Mesothelial cell of epicardium (in vitro differentiated cells): ENCODE results near the gene PKNOX2. TPM values are rescaled to one million over a fixed set of nuclear protein-coding genes. Genes with fewer than 3 reads are reported as not detected.

Experiments used
- DNase-seq, 2 experiments: peaks; one replicate each; pipeline ENCODE4 v3.0.0; 2021; ENCODE audit warnings: low spot score in 2 of 2; ENCODE audit not compliant: unreplicated experiment in 2 of 2
- H3K27ac Mint-ChIP-seq: 2 replicates; pipeline ENCODE4 v1.8.0; 2021; ENCODE audit warnings: mixed read lengths
- H3K27me3 Mint-ChIP-seq: 2 replicates; pipeline ENCODE4 v1.8.0; 2021; ENCODE audit warnings: low read depth, mixed read lengths
- H3K36me3 Mint-ChIP-seq: 2 replicates; pipeline ENCODE4 v1.8.0; 2021; ENCODE audit warnings: mixed read lengths
- H3K4me1 Mint-ChIP-seq: 2 replicates; pipeline ENCODE4 v1.8.0; 2021; ENCODE audit warnings: mixed read lengths
- H3K4me3 Mint-ChIP-seq: 2 replicates; pipeline ENCODE4 v1.8.0; 2021; ENCODE audit warnings: mild to moderate bottlenecking, moderate library complexity, mixed read lengths
- H3K9me3 Mint-ChIP-seq: 2 replicates; pipeline ENCODE4 v1.8.0; 2021; ENCODE audit warnings: mixed read lengths
- total RNA-seq: library from RNA; stranded (reverse); gene quantifications from 3 replicates; pipeline ENCODE4 v1.2.1, GENCODE V29; 2021
- TF ChIP-seq, protein P1 (sequence below): fragments of 200-600 bp; sonication (generic); IDR thresholded peaks from one replicate; pipeline ENCODE4 v1.5.0; 2021; ENCODE audit warnings: antibody characterized with exemption; ENCODE audit not compliant: unreplicated experiment

Gene PKNOX2
- total RNA-seq, 1 donor from 2014 or later: 22.2 TPM

DNA sequence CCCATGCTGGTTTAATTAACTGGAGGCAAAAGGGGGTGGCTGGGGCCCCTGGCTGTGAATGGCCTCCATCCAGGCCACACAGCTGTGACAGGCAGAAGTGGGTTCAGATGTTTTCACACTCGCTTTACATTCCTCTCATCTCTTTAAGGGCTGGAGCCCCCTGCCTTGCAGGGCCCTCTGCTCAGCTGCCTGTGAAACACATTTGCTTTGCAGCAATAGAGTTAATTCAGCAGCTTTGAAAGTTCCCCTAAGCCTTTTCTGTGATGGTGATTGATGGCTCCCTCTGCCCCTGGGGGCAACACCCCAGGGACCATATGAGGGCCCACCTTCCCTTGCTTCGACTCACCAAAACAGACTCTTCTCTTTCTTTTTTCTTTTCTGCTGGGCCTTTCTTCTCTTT lies 192.2 kb downstream of the PKNOX2 start:
- Mint-ChIP-seq H3K9me3 (no peaks in the 10 kb centered on the region), H3K4me1 (peaks cover 10% of the 10 kb centered on the region), H3K36me3 (peaks cover 6% of the 10 kb centered on the region), H3K4me3 (no peak overlapping the region), H3K27me3 (no peaks in the 10 kb centered on the region), H3K27ac (no peak overlapping the region)
- no peak for DNase-seq
- TF ChIP-seq, protein P1, sequence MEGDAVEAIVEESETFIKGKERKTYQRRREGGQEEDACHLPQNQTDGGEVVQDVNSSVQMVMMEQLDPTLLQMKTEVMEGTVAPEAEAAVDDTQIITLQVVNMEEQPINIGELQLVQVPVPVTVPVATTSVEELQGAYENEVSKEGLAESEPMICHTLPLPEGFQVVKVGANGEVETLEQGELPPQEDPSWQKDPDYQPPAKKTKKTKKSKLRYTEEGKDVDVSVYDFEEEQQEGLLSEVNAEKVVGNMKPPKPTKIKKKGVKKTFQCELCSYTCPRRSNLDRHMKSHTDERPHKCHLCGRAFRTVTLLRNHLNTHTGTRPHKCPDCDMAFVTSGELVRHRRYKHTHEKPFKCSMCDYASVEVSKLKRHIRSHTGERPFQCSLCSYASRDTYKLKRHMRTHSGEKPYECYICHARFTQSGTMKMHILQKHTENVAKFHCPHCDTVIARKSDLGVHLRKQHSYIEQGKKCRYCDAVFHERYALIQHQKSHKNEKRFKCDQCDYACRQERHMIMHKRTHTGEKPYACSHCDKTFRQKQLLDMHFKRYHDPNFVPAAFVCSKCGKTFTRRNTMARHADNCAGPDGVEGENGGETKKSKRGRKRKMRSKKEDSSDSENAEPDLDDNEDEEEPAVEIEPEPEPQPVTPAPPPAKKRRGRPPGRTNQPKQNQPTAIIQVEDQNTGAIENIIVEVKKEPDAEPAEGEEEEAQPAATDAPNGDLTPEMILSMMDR: no peak

DNA sequence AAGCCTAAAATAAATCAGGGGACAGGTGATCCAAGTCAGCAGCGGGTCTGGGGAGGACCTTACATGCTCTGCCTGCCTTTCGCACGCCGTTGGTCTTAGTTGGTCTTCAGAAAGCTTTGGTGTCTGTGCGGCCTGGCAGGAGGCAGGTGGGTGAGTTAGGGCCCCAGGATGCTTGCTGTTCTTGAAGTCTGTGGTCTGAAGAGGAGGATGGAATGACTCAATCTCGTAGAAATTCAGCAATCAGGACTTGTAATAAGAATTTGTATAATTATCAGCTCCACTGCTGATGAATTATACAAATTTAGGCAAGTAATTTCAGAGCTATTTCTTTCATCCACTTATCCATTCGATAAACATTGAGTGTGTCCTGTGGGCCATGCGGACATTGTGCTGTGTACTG lies 193.0 kb downstream of the PKNOX2 start:
- peaks cover 7% of the 10 kb centered on the region for H3K36me3 Mint-ChIP-seq
- H3K27me3 Mint-ChIP-seq: no peaks in the 10 kb centered on the region
- TF ChIP-seq, protein P1: no peak
- H3K4me1 Mint-ChIP-seq: peaks cover 7% of the 10 kb centered on the region
- H3K4me3 Mint-ChIP-seq: no peak overlapping the region
- H3K9me3 Mint-ChIP-seq: no peaks in the 10 kb centered on the region
- DNase-seq: no peak
- no peak overlapping the region for H3K27ac Mint-ChIP-seq

DNA sequence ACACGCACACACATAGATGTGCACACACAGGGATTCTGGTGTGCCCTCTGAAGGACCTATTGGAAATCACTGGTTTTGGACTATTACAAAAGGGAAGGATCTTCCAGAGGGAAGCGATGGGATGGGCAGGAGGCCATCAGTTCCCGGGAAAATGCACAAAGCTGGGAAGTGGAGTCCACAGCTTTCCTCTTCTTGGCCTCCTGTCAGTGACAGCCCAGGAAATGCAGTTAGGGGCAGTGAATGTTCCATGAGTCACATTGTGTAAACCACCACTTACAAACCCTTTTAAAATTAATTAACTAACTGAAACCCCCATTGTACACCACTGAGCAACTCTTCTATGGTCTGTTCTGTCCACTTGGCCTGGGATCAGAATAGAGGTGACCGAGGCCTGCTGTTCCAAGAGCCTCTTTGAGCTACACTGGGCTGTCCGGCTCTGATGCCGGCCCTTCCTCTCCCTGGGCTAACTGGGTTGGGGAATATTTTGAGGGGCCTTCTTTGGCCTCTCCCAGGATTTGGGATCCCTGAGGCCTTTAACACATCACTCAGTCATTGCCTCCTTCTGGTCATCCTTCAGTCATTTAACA lies 193.8 kb downstream of the PKNOX2 start:
- peaks cover 7% of the 10 kb centered on the region for H3K4me1 Mint-ChIP-seq
- DNase-seq: no peak
- H3K4me3 Mint-ChIP-seq: no peak overlapping the region
- no peaks in the 10 kb centered on the region for H3K9me3 Mint-ChIP-seq
- no peak overlapping the region for H3K27ac Mint-ChIP-seq
- TF ChIP-seq, protein P1: no peak
- H3K27me3 Mint-ChIP-seq: no peaks in the 10 kb centered on the region
- H3K36me3 Mint-ChIP-seq: peaks cover 7% of the 10 kb centered on the region

DNA sequence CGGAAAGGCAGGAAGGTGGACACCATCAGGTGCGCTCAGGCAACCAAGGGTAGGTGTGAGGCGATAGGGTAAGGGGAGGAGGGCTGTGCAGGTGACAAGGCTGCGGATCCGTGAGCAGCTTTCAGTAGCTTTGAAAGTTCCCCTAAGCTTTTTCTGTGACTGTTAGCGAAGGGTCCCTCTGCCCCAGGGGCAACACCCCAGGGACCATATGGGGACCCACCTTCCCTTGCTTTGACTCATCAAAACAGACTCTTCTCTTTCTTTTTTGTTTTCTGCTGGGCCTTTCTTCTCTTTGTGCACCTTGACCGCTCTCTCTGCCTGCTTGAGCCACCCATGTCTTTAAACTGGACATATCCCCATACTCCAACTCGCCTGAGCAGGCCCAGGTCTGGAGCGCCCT lies 194.6 kb downstream of the PKNOX2 start:
- no peak overlapping the region for H3K27ac Mint-ChIP-seq
- DNase-seq: no peak
- no peak overlapping the region for H3K4me3 Mint-ChIP-seq
- H3K9me3 Mint-ChIP-seq: no peaks in the 10 kb centered on the region
- no peaks in the 10 kb centered on the region for H3K27me3 Mint-ChIP-seq
- peaks cover 8% of the 10 kb centered on the region for H3K4me1 Mint-ChIP-seq
- peaks cover 7% of the 10 kb centered on the region for H3K36me3 Mint-ChIP-seq
- TF ChIP-seq, protein P1: no peak

DNA sequence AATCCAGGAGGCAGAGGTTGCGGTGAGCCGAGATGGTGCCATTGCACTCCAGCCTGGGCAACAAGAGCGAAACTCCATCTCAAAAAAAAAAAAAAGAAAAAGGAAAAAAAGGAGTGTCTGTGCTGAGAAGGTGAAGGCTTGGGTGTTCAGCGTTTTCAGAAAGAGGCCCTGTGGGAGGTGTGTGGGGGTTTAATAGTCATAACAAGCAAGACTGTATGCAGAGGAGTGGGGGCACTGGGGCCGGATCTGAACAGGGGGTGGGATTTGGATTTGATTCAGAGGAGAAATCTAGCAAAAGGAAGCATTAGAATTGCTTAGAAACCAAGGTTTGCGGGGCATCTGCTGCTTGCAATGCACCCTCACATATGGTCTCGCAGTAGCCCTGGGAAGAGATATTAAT lies 195.5 kb downstream of the PKNOX2 start:
- H3K27ac Mint-ChIP-seq: no peak overlapping the region
- H3K4me3 Mint-ChIP-seq: no peak overlapping the region
- no peak for DNase-seq
- peaks cover 12% of the 10 kb centered on the region for H3K4me1 Mint-ChIP-seq
- H3K36me3 Mint-ChIP-seq: peaks cover 7% of the 10 kb centered on the region
- TF ChIP-seq, protein P1: no peak
- H3K27me3 Mint-ChIP-seq: no peaks in the 10 kb centered on the region
- H3K9me3 Mint-ChIP-seq: no peaks in the 10 kb centered on the region
